OCI-LY1 (cell line): ENCODE measurements around the gene EBF3.

Experiments
- EZH2 ChIP-seq: fragments of 200-600 bp; sonication (generic), shearing (Covaris generic); IDR thresholded peaks from 2 replicates; pipeline ENCODE4 v1.8.0; 2017; ENCODE audit warnings: borderline replicate concordance, mixed run types, mild to moderate bottlenecking, antibody characterized with exemption, low read length, moderate library complexity, mixed read lengths
- TF ChIP-seq, protein P1 (sequence below): fragments of 200-600 bp; sonication (generic), shearing (Covaris generic); IDR thresholded peaks from 2 replicates; pipeline ENCODE4 v1.5.1; 2017; ENCODE audit warnings: mild to moderate bottlenecking, antibody characterized with exemption, low read length, moderate library complexity, mixed read lengths

DNA sequence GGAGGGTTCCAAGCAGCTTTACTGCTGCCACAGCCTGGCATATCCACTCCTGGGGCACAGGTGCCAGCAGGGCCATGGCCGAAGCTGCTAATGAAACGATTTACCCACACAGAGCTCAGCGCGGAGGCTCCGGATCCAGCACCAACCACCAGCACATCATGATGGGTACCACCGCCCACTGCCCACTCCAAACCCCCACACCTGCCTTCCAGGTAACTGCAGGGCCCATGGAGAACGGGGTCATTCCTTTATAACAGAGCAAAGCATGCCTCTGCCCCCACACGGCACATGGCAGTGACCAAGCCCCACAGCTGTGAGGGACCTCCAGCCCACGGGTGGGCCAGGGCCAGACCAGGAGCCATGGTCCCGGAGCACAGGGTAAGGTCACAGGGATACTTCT lies 53.2 kb downstream of the EBF3 start:
- TF ChIP-seq, protein P1, sequence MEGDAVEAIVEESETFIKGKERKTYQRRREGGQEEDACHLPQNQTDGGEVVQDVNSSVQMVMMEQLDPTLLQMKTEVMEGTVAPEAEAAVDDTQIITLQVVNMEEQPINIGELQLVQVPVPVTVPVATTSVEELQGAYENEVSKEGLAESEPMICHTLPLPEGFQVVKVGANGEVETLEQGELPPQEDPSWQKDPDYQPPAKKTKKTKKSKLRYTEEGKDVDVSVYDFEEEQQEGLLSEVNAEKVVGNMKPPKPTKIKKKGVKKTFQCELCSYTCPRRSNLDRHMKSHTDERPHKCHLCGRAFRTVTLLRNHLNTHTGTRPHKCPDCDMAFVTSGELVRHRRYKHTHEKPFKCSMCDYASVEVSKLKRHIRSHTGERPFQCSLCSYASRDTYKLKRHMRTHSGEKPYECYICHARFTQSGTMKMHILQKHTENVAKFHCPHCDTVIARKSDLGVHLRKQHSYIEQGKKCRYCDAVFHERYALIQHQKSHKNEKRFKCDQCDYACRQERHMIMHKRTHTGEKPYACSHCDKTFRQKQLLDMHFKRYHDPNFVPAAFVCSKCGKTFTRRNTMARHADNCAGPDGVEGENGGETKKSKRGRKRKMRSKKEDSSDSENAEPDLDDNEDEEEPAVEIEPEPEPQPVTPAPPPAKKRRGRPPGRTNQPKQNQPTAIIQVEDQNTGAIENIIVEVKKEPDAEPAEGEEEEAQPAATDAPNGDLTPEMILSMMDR: no peak
- no peak for TF ChIP-seq EZH2
